HCT116 (cell line): ENCODE measurements around the gene RPL34. TPM values are rescaled to one million over a fixed set of nuclear protein-coding genes. Genes with fewer than 3 reads are reported as not detected.

Experiments
- ATAC-seq: fragments of 200-7000 bp; cut with Tn5 transposase; 2 replicates; pipeline ENCODE4 v1.9.1; 2020; ENCODE audit warnings: mild to moderate bottlenecking, moderate library complexity
- BruUV-seq: library from RNA; stranded (reverse); fragments of 400-500 nt; replicated peaks from 2 replicates; lab custom pipeline; 2021; lab: Mats Ljungman, UMichigan
- CTCF ChIA-PET: fragments of 300-600 bp; sonication (Branson Sonifier 250); formaldehyde crosslinking; loops from one replicate; lab custom pipeline; 2021; ENCODE audit warnings: antibody characterized with exemption; lab: Charles Lee
- POLR2A ChIA-PET: fragments of 300-600, 350-600 bp; sonication (Branson Sonifier 250); formaldehyde crosslinking; loops from one replicate; lab custom pipeline; 2021; ENCODE audit warnings: antibody characterized with exemption; lab: Charles Lee
- RAD21 ChIA-PET, 2 experiments: fragments of 300-600 bp; sonication (Branson Sonifier 250); formaldehyde crosslinking; loops; one replicate each; lab custom pipeline; 2023; ENCODE audit warnings: low total read pairs in 2 of 2; ENCODE audit not compliant: uncharacterized antibody in 2 of 2, unreplicated experiment in 2 of 2, low non-redundant PET in 1 of 2; lab: Charles Lee
- DNase-seq: peaks from one replicate; pipeline ENCODE4 v3.0.0-alpha.2; 2010; ENCODE audit warnings: low read depth, low spot score
- H2AFZ ChIP-seq: fragments of 200-600 bp; shearing (Covaris generic), sonication (generic); 2 replicates; pipeline ENCODE4 v1.6.1; 2017; ENCODE audit warnings: low read depth, mixed run types, mixed read lengths, antibody characterized with exemption, low read length; ENCODE audit not compliant: poor library complexity, severe bottlenecking
- H3K27ac ChIP-seq: 2 replicates; pipeline ENCODE4 v1.5.1; 2012; ENCODE audit warnings: low read depth, low read length
- H3K27me3 ChIP-seq: fragments of 200-600 bp; sonication (generic); 2 replicates; pipeline ENCODE4 v1.6.1; 2016; ENCODE audit warnings: mixed run types, low read length, mixed read lengths; ENCODE audit not compliant: insufficient read depth
- H3K36me3 ChIP-seq, 2 experiments: fragments of 200-500 bp in 1 of 2; fragments of 200-600 bp in 1 of 2; sonication (Bioruptor generic) in 1 of 2; sonication (generic) in 1 of 2; 2 replicates each; pipeline versions ENCODE4 v1.5.1 to v1.6.1; 2014 to 2016; ENCODE audit warnings: low read length in 2 of 2, inconsistent platforms in 1 of 2, mixed read lengths in 1 of 2, mixed run types in 1 of 2; ENCODE audit not compliant: insufficient read depth in 2 of 2, control insufficient read depth in 1 of 2
- H3K4me1 ChIP-seq, 2 experiments: fragments of 200-600 bp in 1 of 2; sonication (generic) in 1 of 2; 2 replicates each; pipeline versions ENCODE4 v1.5.1 to v1.6.1; 2012 to 2017; ENCODE audit warnings: low read length in 2 of 2, inconsistent platforms in 1 of 2, mild to moderate bottlenecking in 1 of 2, mixed read lengths in 1 of 2, mixed run types in 1 of 2, moderate library complexity in 1 of 2; ENCODE audit not compliant: insufficient read depth in 2 of 2, control insufficient read depth in 1 of 2
- H3K4me2 ChIP-seq: fragments of 200-600 bp; sonication (generic); 2 replicates; pipeline ENCODE4 v1.6.1; 2017; ENCODE audit warnings: mixed run types, low read length, mixed read lengths
- H3K4me3 ChIP-seq, 2 experiments: fragments of 200-600 bp in 1 of 2; sonication (generic) in 1 of 2; replicated peaks in 1 of 2; 2 replicates each; pipeline ENCODE4 v1.5.1; 2011 to 2016; ENCODE audit warnings: low read length in 2 of 2, control low read depth in 1 of 2, low read depth in 1 of 2, mild to moderate bottlenecking in 1 of 2, mixed read lengths in 1 of 2, mixed run types in 1 of 2
- H3K79me2 ChIP-seq: fragments of 200-600 bp; sonication (generic); 2 replicates; pipeline ENCODE4 v1.6.1; 2017; ENCODE audit warnings: mild to moderate bottlenecking, mixed run types, low read length, moderate library complexity, mixed read lengths; ENCODE audit not compliant: insufficient read depth
- H3K9ac ChIP-seq: fragments of 200-600 bp; sonication (generic); 2 replicates; pipeline ENCODE4 v1.6.1; 2016; ENCODE audit warnings: low read length, mixed read lengths
- H3K9me2 ChIP-seq: fragments of 200-600 bp; sonication (generic), shearing (Covaris generic); 2 replicates; pipeline ENCODE4 v1.6.1; 2017; ENCODE audit warnings: mixed run types, mild to moderate bottlenecking, moderate library complexity; ENCODE audit not compliant: insufficient read depth
- H3K9me3 ChIP-seq, 2 experiments: fragments of 200-500 bp in 1 of 2; fragments of 200-600 bp in 1 of 2; sonication (Bioruptor generic) in 1 of 2; sonication (generic) in 1 of 2; 2 replicates each; pipeline ENCODE4 v1.6.1; 2014 to 2017; ENCODE audit warnings: low read length in 2 of 2, mixed read lengths in 2 of 2, inconsistent platforms in 1 of 2, low read depth in 1 of 2, mild to moderate bottlenecking in 1 of 2, mixed run types in 1 of 2, moderate library complexity in 1 of 2; ENCODE audit not compliant: control insufficient read depth in 1 of 2, insufficient read depth in 1 of 2
- H4K20me1 ChIP-seq: fragments of 200-600 bp; sonication (generic), shearing (Covaris generic); 2 replicates; pipeline ENCODE4 v1.6.1; 2017; ENCODE audit warnings: mixed run types, mild to moderate bottlenecking, moderate library complexity; ENCODE audit not compliant: insufficient read depth
- CBX3 ChIP-seq: IDR thresholded peaks from 2 replicates; pipeline ENCODE4 v1.6.1; 2012; ENCODE audit warnings: low read depth
- CEBPB ChIP-seq: IDR thresholded peaks from 2 replicates; pipeline ENCODE4 v1.6.1; 2012; ENCODE audit warnings: low read depth
- EGR1 ChIP-seq: IDR thresholded peaks from 2 replicates; pipeline ENCODE4 v1.6.1; 2012; ENCODE audit warnings: low read depth
- ELF1 ChIP-seq: IDR thresholded peaks from 2 replicates; pipeline ENCODE4 v1.6.1; 2012; ENCODE audit warnings: low read depth, borderline replicate concordance
- EZH2 ChIP-seq: fragments of 200-600 bp; sonication (generic); IDR thresholded peaks from 2 replicates; pipeline ENCODE4 v1.6.1; 2017; ENCODE audit warnings: antibody characterized with exemption, mixed run types
- EZH2phosphoT487 ChIP-seq: fragments of 200-600 bp; IDR thresholded peaks from 2 replicates; pipeline ENCODE4 v1.6.1; 2018; ENCODE audit warnings: antibody characterized with exemption, borderline replicate concordance
- FOSL1 ChIP-seq: IDR thresholded peaks from 2 replicates; pipeline ENCODE4 v1.6.1; 2012; ENCODE audit warnings: low read depth
- JUND ChIP-seq: IDR thresholded peaks from 2 replicates; pipeline ENCODE4 v1.6.1; 2012
- POLR2AphosphoS5 ChIP-seq: IDR thresholded peaks from 2 replicates; pipeline ENCODE4 v1.6.1; 2011; ENCODE audit warnings: mild to moderate bottlenecking, low read depth, low read length, moderate library complexity
- RAD21 ChIP-seq: IDR thresholded peaks from 2 replicates; pipeline ENCODE4 v1.6.1; 2012; ENCODE audit warnings: low read depth, mild to moderate bottlenecking
- REST ChIP-seq: IDR thresholded peaks from 2 replicates; pipeline ENCODE4 v1.6.1; 2012; ENCODE audit warnings: low read depth
- SRF ChIP-seq: IDR thresholded peaks from 2 replicates; pipeline ENCODE4 v1.6.1; 2012; ENCODE audit warnings: low read depth
- TCF7L2 ChIP-seq: IDR thresholded peaks from 2 replicates; pipeline ENCODE4 v1.7.0; 2011; ENCODE audit warnings: borderline replicate concordance, inconsistent platforms; ENCODE audit not compliant: insufficient read depth, insufficient read length; ENCODE audit errors: extremely low read depth
- intact Hi-C: fragments of 100-400 bp; cut with micrococcal nuclease; formaldehyde crosslinking; loops from 2 replicates; pipeline ENCODE4 v1.10.0; 2022
- total RNA-seq: library from RNA; stranded (reverse); gene quantifications from one replicate; pipeline ENCODE4 v1.2.1, GENCODE V29; 2021; ENCODE audit not compliant: unreplicated experiment
- TF ChIP-seq, protein P1 (sequence below): IDR thresholded peaks from 2 replicates; pipeline ENCODE4 v1.6.1; 2012
- TF ChIP-seq, protein P2 (sequence below): IDR thresholded peaks from 2 replicates; pipeline ENCODE4 v1.6.1; 2011; ENCODE audit warnings: mild to moderate bottlenecking, low read length, moderate library complexity; ENCODE audit not compliant: insufficient replicate concordance; ENCODE audit errors: extremely low read depth

The RPL34 gene
- total RNA-seq, 1 experiment from 2014 or later = 1,359 TPM

GRCh38 chr4:108646706-108647105, 26.3 kb downstream of the RPL34 start:
- Histone ChIP-seq H4K20me1 (no peaks in the 10 kb centered on the region), H3K4me2 (no peak overlapping the region), H3K27me3 (no peaks in the 10 kb centered on the region), H3K79me2 (peaks cover 13% of the 10 kb centered on the region), H3K9me3 (no peaks in the 10 kb centered on the region), H3K9ac (no peak overlapping the region), H3K36me3 (no peaks in the 10 kb centered on the region), H3K4me1 (peaks cover 4 to 6% of the 10 kb centered on the region in 2 experiments; a peak in 3 of 4 replicates), H3K27ac (no peak overlapping the region), H3K9me2 (no peaks in the 10 kb centered on the region), H2AFZ (no peak overlapping the region), H3K4me3 (no peak overlapping the region)
- no peak for ATAC-seq
- intact Hi-C loops = no loop called here
- DNase-seq = no peak
- TF ChIP-seq, protein P1, sequence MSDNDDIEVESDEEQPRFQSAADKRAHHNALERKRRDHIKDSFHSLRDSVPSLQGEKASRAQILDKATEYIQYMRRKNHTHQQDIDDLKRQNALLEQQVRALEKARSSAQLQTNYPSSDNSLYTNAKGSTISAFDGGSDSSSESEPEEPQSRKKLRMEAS = no peak
- TF ChIP-seq CEBPB = no peak
- no peak for TF ChIP-seq CBX3
- TF ChIP-seq EGR1 = no peak
- no peak for TF ChIP-seq SRF
- no peak for TF ChIP-seq POLR2AphosphoS5
- no peak for TF ChIP-seq EZH2
- no peak for TF ChIP-seq TCF7L2
- no peak for TF ChIP-seq EZH2phosphoT487
- TF ChIP-seq FOSL1 = no peak
- TF ChIP-seq ELF1 = no peak
- TF ChIP-seq, protein P2, sequence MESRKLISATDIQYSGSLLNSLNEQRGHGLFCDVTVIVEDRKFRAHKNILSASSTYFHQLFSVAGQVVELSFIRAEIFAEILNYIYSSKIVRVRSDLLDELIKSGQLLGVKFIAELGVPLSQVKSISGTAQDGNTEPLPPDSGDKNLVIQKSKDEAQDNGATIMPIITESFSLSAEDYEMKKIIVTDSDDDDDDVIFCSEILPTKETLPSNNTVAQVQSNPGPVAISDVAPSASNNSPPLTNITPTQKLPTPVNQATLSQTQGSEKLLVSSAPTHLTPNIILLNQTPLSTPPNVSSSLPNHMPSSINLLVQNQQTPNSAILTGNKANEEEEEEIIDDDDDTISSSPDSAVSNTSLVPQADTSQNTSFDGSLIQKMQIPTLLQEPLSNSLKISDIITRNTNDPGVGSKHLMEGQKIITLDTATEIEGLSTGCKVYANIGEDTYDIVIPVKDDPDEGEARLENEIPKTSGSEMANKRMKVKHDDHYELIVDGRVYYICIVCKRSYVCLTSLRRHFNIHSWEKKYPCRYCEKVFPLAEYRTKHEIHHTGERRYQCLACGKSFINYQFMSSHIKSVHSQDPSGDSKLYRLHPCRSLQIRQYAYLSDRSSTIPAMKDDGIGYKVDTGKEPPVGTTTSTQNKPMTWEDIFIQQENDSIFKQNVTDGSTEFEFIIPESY = no peak
- TF ChIP-seq REST = no peak
- TF ChIP-seq RAD21 = no peak
- no peak for TF ChIP-seq JUND
- BruUV-seq = no TSS peak
- ChIA-PET POLR2A (interaction anchor here (1.0 kb wide), 1 partner anchor 9 kb away, joined by 3 read pairs; no protein-coding TSS in a partner anchor), CTCF (no interaction called here), RAD21 (no interaction called here)
